ENCODE results near the gene HM13.

GRCh38 chr20:31565699-31566318 is 51.6 kb downstream of the HM13 start:
- TF ChIP-seq, protein P1, sequence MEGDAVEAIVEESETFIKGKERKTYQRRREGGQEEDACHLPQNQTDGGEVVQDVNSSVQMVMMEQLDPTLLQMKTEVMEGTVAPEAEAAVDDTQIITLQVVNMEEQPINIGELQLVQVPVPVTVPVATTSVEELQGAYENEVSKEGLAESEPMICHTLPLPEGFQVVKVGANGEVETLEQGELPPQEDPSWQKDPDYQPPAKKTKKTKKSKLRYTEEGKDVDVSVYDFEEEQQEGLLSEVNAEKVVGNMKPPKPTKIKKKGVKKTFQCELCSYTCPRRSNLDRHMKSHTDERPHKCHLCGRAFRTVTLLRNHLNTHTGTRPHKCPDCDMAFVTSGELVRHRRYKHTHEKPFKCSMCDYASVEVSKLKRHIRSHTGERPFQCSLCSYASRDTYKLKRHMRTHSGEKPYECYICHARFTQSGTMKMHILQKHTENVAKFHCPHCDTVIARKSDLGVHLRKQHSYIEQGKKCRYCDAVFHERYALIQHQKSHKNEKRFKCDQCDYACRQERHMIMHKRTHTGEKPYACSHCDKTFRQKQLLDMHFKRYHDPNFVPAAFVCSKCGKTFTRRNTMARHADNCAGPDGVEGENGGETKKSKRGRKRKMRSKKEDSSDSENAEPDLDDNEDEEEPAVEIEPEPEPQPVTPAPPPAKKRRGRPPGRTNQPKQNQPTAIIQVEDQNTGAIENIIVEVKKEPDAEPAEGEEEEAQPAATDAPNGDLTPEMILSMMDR (conservative IDR thresholded peaks at IDR 0.05; ENCODE audit: low read length) = no peak
- TF ChIP-seq EZH2phosphoT487 (IDR thresholded peaks at IDR 0.05; ENCODE audit: borderline replicate concordance, low read depth, low read length) = no peak
